ENCODE measurements around the gene GALNT18. TPM values are rescaled to one million over a fixed set of nuclear protein-coding genes. Genes with fewer than 3 reads are reported as not detected.

GALNT18 gene
- total RNA-seq, 1 experiment from 2014 or later: 1.7 TPM

DNA sequence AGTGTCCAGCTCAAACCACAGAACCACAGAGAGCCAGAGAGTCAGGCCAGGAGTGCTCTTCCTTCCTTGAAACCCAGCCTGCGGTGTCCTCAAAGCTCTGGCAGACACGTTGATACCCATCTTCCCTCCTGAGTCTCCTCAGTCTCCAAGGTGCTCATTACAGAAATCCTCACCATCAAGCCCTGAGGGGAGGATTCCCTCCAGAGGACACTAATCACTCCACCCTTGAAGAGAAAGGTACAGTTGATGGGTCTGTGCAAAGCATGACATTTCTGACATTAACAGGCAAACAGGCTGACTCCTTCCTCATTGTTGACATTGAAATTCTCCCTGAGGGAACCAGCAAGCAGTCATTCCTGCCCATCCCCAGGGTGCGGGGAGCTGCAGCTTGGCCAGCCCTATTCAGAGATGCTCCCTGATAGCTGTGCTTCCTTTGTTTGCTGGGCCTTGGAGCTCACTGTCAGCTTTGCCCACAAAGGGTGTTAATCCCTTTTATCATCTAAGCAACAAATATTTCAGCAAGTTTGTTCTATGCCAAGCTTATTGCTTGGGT is 167.1 kb downstream of the GALNT18 start:
- Histone ChIP-seq H3T11ph (ENCODE audit: low read length) (no peak overlapping the region), H3K23me2 (ENCODE audit: insufficient read length, low read depth, low read length, poor library complexity, severe bottlenecking) (no peaks in the 10 kb centered on the region), H2BK120ac (ENCODE audit: low read depth, low read length, poor library complexity, severe bottlenecking) (no peak overlapping the region), H3K9ac (ENCODE audit: extremely low read depth, insufficient read length, low read length) (no peak overlapping the region), H3K79me2 (ENCODE audit: insufficient read depth, low read length) (no peaks in the 10 kb centered on the region), H2AFZ (ENCODE audit: low read length) (no peak overlapping the region), H4K91ac (ENCODE audit: insufficient read length, low read depth, low read length) (no peak overlapping the region), H2BK20ac (ENCODE audit: low read depth, low read length, poor library complexity, severe bottlenecking) (no peak overlapping the region), H4K20me1 (ENCODE audit: control insufficient read depth, insufficient read depth, insufficient read length) (no peaks in the 10 kb centered on the region), H3K4me2 (ENCODE audit: insufficient read depth, insufficient read length, low read length) (no peak overlapping the region), H3K27me3 (ENCODE audit: insufficient read depth, low read length) (no peaks in the 10 kb centered on the region), H2BK12ac (ENCODE audit: insufficient read length, low read depth, low read length) (no peak overlapping the region), H2BK5ac (ENCODE audit: insufficient read length, low read length) (no peak overlapping the region), H2AK5ac (ENCODE audit: insufficient read length, low read length) (no peak overlapping the region), H4K8ac (replicated peaks; ENCODE audit: insufficient read length, low read depth, low read length) (no peak overlapping the region), H3K79me1 (ENCODE audit: insufficient read depth, low read depth, low read length, poor library complexity, severe bottlenecking) (no peaks in the 10 kb centered on the region), H3K27ac (ENCODE audit: insufficient read length, low read depth, low read length) (no peak overlapping the region), H3K23ac (ENCODE audit: insufficient read length, low read depth, low read length) (no peak overlapping the region), H3K56ac (ENCODE audit: insufficient read length, low read depth, low read length) (no peak overlapping the region), H3K9me3 (ENCODE audit: control insufficient read depth, low read depth, low read length) (no peaks in the 10 kb centered on the region), H3K18ac (ENCODE audit: insufficient read length, low read depth, low read length) (no peak overlapping the region), H3K4ac (ENCODE audit: low read depth, low read length) (no peak overlapping the region), H3K4me1 (ENCODE audit: insufficient read depth, low read length) (no peaks in the 10 kb centered on the region), H4K5ac (ENCODE audit: insufficient read length, low read depth, low read length) (no peak overlapping the region), H3K14ac (ENCODE audit: insufficient read depth, low read length) (no peak overlapping the region), H2BK15ac (ENCODE audit: low read depth, low read length) (no peak overlapping the region)
- no peaks in the 10 kb centered on the region for H3K36me3 Mint-ChIP-seq (ENCODE audit: insufficient read depth in 1 of 3, low read depth in 3 of 3)
- TF ChIP-seq, protein P1, sequence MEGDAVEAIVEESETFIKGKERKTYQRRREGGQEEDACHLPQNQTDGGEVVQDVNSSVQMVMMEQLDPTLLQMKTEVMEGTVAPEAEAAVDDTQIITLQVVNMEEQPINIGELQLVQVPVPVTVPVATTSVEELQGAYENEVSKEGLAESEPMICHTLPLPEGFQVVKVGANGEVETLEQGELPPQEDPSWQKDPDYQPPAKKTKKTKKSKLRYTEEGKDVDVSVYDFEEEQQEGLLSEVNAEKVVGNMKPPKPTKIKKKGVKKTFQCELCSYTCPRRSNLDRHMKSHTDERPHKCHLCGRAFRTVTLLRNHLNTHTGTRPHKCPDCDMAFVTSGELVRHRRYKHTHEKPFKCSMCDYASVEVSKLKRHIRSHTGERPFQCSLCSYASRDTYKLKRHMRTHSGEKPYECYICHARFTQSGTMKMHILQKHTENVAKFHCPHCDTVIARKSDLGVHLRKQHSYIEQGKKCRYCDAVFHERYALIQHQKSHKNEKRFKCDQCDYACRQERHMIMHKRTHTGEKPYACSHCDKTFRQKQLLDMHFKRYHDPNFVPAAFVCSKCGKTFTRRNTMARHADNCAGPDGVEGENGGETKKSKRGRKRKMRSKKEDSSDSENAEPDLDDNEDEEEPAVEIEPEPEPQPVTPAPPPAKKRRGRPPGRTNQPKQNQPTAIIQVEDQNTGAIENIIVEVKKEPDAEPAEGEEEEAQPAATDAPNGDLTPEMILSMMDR (conservative IDR thresholded peaks at IDR 0.05): no peak
- DNase-seq: no peak
- WGBS (ENCODE audit: extremely low coverage, insufficient read length, low lambda C conversion rate): no CpG with 5 or more reads among the region's 3 CpGs
- peaks cover 2% of the 10 kb centered on the region; the same call in 1 of the 2 replicates for H3K27me3 Mint-ChIP-seq (ENCODE audit: low read depth)
- H3K4me3 Mint-ChIP-seq: no peak overlapping the region
- H3K9me3 Mint-ChIP-seq: no peaks in the 10 kb centered on the region; a peak in 1 of 5 replicates
- peaks cover 20 to 21% of the 10 kb centered on the region in 2 experiments for H3K4me1 Mint-ChIP-seq
- no peak overlapping the region; a peak in 1 of 7 replicates for H3K27ac Mint-ChIP-seq
